ENCODE results near the gene DISC1. TPM values are rescaled to one million over a fixed set of nuclear protein-coding genes. Genes with fewer than 3 reads are reported as not detected.

DISC1 gene
- polyA plus RNA-seq, 1 donor from 2014 or later = 0.84 TPM

DNA sequence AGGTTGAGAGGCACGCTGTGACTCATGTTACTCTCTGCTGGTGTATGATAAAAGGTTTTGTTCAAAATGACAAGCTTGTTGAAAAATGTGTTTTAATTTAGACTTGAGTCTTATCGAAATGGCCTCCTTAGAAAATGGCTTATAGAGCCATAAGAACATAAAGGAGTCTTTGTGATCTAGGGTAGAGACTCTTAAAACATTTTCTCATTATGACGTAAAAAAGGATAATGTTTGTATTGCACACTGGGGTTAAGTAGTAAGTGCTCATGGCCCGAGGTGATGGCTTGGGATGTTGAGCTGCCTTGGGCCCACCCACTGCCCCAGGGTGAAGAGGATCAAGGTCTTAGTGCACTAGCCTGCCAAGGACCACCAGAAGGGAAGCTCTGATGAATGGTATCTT is 117.4 kb downstream of the DISC1 start:
- Histone ChIP-seq H3K9me2 (ENCODE audit: insufficient read depth, low read length) (no peaks in the 10 kb centered on the region), H3K27me3 (ENCODE audit: insufficient read depth, low read depth, low read length) (no peaks in the 10 kb centered on the region), H3K4me3 (ENCODE audit: low read length) (no peak overlapping the region), H2AFZ (ENCODE audit: low read depth, low read length) (no peak overlapping the region), H3K9ac (ENCODE audit: low read length) (no peak overlapping the region), H3K9me3 (ENCODE audit: low read length) (no peaks in the 10 kb centered on the region), H3K4me2 (ENCODE audit: low read length) (no peak overlapping the region), H4K20me1 (ENCODE audit: insufficient read depth) (no peaks in the 10 kb centered on the region), H3F3A (ENCODE audit: insufficient read depth, low read length, poor library complexity, severe bottlenecking) (no peaks in the 10 kb centered on the region), H3K79me2 (replicated peaks; ENCODE audit: insufficient read depth, low read length) (no peaks in the 10 kb centered on the region), H3K27ac (ENCODE audit: low read length) (no peak overlapping the region), H3K36me3 (ENCODE audit: insufficient read depth, low read length) (no peaks in the 10 kb centered on the region)
- TF ChIP-seq EZH2 (IDR thresholded peaks at IDR 0.05; ENCODE audit: borderline replicate concordance, insufficient read depth, low read length, poor library complexity, severe bottlenecking) = no peak
- no peak for TF ChIP-seq EP300 (conservative IDR thresholded peaks at IDR 0.05; ENCODE audit: poor library complexity, severe bottlenecking)
- TF ChIP-seq, protein P1, sequence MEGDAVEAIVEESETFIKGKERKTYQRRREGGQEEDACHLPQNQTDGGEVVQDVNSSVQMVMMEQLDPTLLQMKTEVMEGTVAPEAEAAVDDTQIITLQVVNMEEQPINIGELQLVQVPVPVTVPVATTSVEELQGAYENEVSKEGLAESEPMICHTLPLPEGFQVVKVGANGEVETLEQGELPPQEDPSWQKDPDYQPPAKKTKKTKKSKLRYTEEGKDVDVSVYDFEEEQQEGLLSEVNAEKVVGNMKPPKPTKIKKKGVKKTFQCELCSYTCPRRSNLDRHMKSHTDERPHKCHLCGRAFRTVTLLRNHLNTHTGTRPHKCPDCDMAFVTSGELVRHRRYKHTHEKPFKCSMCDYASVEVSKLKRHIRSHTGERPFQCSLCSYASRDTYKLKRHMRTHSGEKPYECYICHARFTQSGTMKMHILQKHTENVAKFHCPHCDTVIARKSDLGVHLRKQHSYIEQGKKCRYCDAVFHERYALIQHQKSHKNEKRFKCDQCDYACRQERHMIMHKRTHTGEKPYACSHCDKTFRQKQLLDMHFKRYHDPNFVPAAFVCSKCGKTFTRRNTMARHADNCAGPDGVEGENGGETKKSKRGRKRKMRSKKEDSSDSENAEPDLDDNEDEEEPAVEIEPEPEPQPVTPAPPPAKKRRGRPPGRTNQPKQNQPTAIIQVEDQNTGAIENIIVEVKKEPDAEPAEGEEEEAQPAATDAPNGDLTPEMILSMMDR (IDR thresholded peaks at IDR 0.05; ENCODE audit: poor library complexity, severe bottlenecking) = no peak
- no peak for TF ChIP-seq TAF1 (IDR thresholded peaks at IDR 0.05; ENCODE audit: low read depth)
- TF ChIP-seq MXI1 (conservative IDR thresholded peaks at IDR 0.05; ENCODE audit: poor library complexity, severe bottlenecking) = no peak
- TF ChIP-seq SMC3 (conservative IDR thresholded peaks at IDR 0.05; ENCODE audit: poor library complexity) = no peak
- TF ChIP-seq RAD21 (conservative IDR thresholded peaks at IDR 0.05) = no peak

GRCh38 chr1:231748760-231749415 is 122.3 kb downstream of the DISC1 start:
- no peaks in the 10 kb centered on the region for H3K27me3 ChIP-seq (ENCODE audit: insufficient read depth, low read depth, low read length)
- TF ChIP-seq EZH2 (IDR thresholded peaks at IDR 0.05; ENCODE audit: borderline replicate concordance, insufficient read depth, low read length, poor library complexity, severe bottlenecking) = no peak
- H3F3A ChIP-seq (ENCODE audit: insufficient read depth, low read length, poor library complexity, severe bottlenecking) = no peaks in the 10 kb centered on the region
- H3K4me2 ChIP-seq (ENCODE audit: low read length) = no peak overlapping the region
- H3K36me3 ChIP-seq (ENCODE audit: insufficient read depth, low read length) = no peaks in the 10 kb centered on the region
- H4K20me1 ChIP-seq (ENCODE audit: insufficient read depth) = no peaks in the 10 kb centered on the region
- H3K9me2 ChIP-seq (ENCODE audit: insufficient read depth, low read length) = no peaks in the 10 kb centered on the region
- H3K4me3 ChIP-seq (ENCODE audit: low read length) = no peak overlapping the region
- H3K27ac ChIP-seq (ENCODE audit: low read length) = no peak overlapping the region
- H3K9ac ChIP-seq (ENCODE audit: low read length) = no peak overlapping the region
- no peaks in the 10 kb centered on the region for H3K9me3 ChIP-seq (ENCODE audit: low read length)
- no peak overlapping the region for H2AFZ ChIP-seq (ENCODE audit: low read depth, low read length)
- H3K79me2 ChIP-seq (replicated peaks; ENCODE audit: insufficient read depth, low read length) = no peaks in the 10 kb centered on the region

DNA sequence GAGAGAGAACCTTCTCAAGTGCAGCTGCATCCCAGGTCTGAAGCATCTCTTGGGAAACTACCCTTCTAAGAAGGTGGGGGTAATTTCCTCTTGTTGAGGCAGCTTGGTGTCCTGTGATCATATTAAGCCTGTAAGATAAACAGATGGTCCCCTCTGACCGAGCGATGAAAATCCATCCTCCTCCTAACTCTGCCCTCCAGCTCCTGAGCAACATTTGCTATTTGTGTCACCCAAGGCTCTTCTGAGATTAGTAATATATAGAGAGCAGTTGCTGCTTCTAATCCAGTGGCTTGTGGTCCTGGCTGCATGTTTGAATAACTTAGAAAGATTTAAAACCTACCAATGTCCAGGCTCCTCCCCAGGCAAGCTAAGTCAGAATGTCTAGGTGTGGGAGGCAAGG is 123.7 kb downstream of the DISC1 start:
- Histone ChIP-seq H3K4me3 (ENCODE audit: low read length) (no peak overlapping the region), H3K9ac (ENCODE audit: low read length) (no peak overlapping the region), H2AFZ (ENCODE audit: low read depth, low read length) (no peak overlapping the region), H3K4me2 (ENCODE audit: low read length) (no peak overlapping the region), H3K9me2 (ENCODE audit: insufficient read depth, low read length) (no peaks in the 10 kb centered on the region), H3K27ac (ENCODE audit: low read length) (no peak overlapping the region), H3K9me3 (ENCODE audit: low read length) (no peaks in the 10 kb centered on the region), H3K36me3 (ENCODE audit: insufficient read depth, low read length) (no peaks in the 10 kb centered on the region), H3F3A (ENCODE audit: insufficient read depth, low read length, poor library complexity, severe bottlenecking) (no peaks in the 10 kb centered on the region), H3K27me3 (ENCODE audit: insufficient read depth, low read depth, low read length) (no peaks in the 10 kb centered on the region), H3K79me2 (replicated peaks; ENCODE audit: insufficient read depth, low read length) (no peaks in the 10 kb centered on the region), H4K20me1 (ENCODE audit: insufficient read depth) (no peaks in the 10 kb centered on the region)
- TF ChIP-seq, protein P1 (IDR thresholded peaks at IDR 0.05; ENCODE audit: poor library complexity, severe bottlenecking) = no peak
- TF ChIP-seq RAD21 (conservative IDR thresholded peaks at IDR 0.05) (no peak), SMC3 (conservative IDR thresholded peaks at IDR 0.05; ENCODE audit: poor library complexity) (no peak), TAF1 (IDR thresholded peaks at IDR 0.05; ENCODE audit: low read depth) (no peak)
- TF ChIP-seq, protein P2, sequence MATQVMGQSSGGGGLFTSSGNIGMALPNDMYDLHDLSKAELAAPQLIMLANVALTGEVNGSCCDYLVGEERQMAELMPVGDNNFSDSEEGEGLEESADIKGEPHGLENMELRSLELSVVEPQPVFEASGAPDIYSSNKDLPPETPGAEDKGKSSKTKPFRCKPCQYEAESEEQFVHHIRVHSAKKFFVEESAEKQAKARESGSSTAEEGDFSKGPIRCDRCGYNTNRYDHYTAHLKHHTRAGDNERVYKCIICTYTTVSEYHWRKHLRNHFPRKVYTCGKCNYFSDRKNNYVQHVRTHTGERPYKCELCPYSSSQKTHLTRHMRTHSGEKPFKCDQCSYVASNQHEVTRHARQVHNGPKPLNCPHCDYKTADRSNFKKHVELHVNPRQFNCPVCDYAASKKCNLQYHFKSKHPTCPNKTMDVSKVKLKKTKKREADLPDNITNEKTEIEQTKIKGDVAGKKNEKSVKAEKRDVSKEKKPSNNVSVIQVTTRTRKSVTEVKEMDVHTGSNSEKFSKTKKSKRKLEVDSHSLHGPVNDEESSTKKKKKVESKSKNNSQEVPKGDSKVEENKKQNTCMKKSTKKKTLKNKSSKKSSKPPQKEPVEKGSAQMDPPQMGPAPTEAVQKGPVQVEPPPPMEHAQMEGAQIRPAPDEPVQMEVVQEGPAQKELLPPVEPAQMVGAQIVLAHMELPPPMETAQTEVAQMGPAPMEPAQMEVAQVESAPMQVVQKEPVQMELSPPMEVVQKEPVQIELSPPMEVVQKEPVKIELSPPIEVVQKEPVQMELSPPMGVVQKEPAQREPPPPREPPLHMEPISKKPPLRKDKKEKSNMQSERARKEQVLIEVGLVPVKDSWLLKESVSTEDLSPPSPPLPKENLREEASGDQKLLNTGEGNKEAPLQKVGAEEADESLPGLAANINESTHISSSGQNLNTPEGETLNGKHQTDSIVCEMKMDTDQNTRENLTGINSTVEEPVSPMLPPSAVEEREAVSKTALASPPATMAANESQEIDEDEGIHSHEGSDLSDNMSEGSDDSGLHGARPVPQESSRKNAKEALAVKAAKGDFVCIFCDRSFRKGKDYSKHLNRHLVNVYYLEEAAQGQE (IDR thresholded peaks at IDR 0.05; ENCODE audit: borderline replicate concordance) = no peak

All from neural cell (in vitro differentiated cells).